Measurements from ENCODE around the gene FRK. TPM values are rescaled to one million over a fixed set of nuclear protein-coding genes. Genes with fewer than 3 reads are reported as not detected.

Gene FRK
- total RNA-seq, 1 donor from 2014 or later, result 1.1 TPM

- H3K36me3 Mint-ChIP-seq (ENCODE audit: low read depth), result peaks cover 3% of the 10 kb centered on the region
- H3K27me3 Mint-ChIP-seq (ENCODE audit: low read depth), result no peaks in the 10 kb centered on the region
- no peaks in the 10 kb centered on the region for H3K9me3 Mint-ChIP-seq (ENCODE audit: low read depth)
- no peak overlapping the region for H3K4me3 Mint-ChIP-seq (ENCODE audit: unreplicated experiment)
- TF ChIP-seq, protein P1, sequence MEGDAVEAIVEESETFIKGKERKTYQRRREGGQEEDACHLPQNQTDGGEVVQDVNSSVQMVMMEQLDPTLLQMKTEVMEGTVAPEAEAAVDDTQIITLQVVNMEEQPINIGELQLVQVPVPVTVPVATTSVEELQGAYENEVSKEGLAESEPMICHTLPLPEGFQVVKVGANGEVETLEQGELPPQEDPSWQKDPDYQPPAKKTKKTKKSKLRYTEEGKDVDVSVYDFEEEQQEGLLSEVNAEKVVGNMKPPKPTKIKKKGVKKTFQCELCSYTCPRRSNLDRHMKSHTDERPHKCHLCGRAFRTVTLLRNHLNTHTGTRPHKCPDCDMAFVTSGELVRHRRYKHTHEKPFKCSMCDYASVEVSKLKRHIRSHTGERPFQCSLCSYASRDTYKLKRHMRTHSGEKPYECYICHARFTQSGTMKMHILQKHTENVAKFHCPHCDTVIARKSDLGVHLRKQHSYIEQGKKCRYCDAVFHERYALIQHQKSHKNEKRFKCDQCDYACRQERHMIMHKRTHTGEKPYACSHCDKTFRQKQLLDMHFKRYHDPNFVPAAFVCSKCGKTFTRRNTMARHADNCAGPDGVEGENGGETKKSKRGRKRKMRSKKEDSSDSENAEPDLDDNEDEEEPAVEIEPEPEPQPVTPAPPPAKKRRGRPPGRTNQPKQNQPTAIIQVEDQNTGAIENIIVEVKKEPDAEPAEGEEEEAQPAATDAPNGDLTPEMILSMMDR (IDR thresholded peaks at IDR 0.05), result no peak
- H3K27ac Mint-ChIP-seq (ENCODE audit: unreplicated experiment), result no peak overlapping the region
- no peak for DNase-seq (ENCODE audit: low spot score)
- no peaks in the 10 kb centered on the region for H3K4me1 Mint-ChIP-seq (ENCODE audit: low read depth)
Measured at GRCh38 chr6:115999235-115999634, 61.5 kb downstream of the FRK start.

DNA sequence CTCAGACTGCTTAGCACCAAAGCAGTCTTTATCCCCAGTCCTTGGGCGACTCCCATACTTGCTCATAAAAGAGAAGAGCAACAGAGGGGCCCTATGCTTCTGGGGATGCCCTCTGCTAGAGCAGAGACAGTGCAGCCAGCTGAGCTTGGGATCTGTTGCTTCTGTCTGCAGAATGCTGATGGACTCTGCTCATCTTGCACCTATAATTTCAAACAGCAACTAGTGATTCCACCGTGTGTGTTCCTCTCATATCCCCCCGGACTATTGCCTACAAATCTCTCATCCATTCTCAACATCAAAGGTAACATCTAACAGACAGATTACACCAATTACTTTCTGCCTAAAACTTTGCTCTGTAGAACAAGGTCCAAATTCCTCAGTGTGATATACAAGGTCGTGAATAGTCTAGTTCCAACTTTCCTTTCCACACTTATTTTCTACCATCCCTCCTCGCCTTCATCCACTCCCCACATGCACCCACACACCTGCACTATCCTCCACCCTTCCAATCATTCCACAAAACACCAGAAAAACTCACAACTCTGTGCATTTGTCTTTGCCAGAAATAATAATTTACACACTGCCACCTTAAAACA lies 62.6 kb downstream of the FRK start:
- Mint-ChIP-seq H3K9me3 (ENCODE audit: low read depth) (no peaks in the 10 kb centered on the region), H3K36me3 (ENCODE audit: low read depth) (peaks cover 3% of the 10 kb centered on the region), H3K27me3 (ENCODE audit: low read depth) (peaks cover 2% of the 10 kb centered on the region), H3K4me1 (ENCODE audit: low read depth) (no peaks in the 10 kb centered on the region), H3K4me3 (ENCODE audit: unreplicated experiment) (no peak overlapping the region), H3K27ac (ENCODE audit: unreplicated experiment) (no peak overlapping the region)
- TF ChIP-seq, protein P1 (IDR thresholded peaks at IDR 0.05), result no peak
- no peak for DNase-seq (ENCODE audit: low spot score)

DNA sequence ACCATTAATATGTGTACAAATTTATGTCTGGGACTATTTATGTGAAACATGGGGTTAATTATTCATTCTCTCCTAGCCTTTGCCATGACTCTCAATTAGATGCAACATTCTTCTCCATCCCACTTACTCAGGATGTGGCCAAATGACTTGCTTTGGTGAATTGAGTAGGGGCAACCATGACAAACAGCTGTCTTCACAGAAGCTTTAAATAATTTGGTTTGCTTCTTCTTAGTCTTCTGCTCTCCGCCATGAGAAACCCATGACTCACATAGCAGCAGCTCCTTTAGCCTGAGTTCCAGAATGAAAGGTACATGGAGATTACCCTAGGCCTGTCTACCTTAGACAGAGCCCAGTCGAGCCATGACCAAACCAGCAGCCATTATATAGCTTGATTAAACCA lies 74.7 kb downstream of the FRK start:
- Mint-ChIP-seq H3K27me3 (ENCODE audit: low read depth) (no peaks in the 10 kb centered on the region), H3K36me3 (ENCODE audit: low read depth) (peaks cover under 1% of the 10 kb centered on the region), H3K4me3 (ENCODE audit: unreplicated experiment) (no peak overlapping the region), H3K27ac (ENCODE audit: unreplicated experiment) (no peak overlapping the region), H3K9me3 (ENCODE audit: low read depth) (peaks cover 11% of the 10 kb centered on the region), H3K4me1 (ENCODE audit: low read depth) (no peaks in the 10 kb centered on the region)
- TF ChIP-seq, protein P1 (IDR thresholded peaks at IDR 0.05), result no peak
- DNase-seq (ENCODE audit: low spot score), result no peak

DNA sequence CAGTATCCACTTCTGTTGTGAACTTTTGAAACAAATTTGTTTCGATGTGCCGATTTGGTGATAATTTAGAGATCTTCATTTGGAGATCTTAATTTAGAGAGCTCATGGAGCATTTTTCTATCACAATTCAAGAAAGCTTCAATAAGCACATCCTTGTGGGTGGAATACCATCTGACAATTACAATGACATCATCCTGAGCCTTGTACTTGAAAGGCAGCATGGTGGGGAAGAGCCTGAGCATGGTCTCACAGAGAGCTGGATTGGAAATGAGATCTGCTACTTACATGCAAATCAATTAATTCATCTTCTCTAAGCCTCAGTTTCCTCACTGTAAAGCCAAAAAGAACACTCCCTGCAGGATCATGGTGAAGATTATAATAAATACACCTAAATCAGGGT lies 75.9 kb downstream of the FRK start:
- Mint-ChIP-seq H3K27ac (ENCODE audit: unreplicated experiment) (no peak overlapping the region), H3K4me3 (ENCODE audit: unreplicated experiment) (no peak overlapping the region), H3K4me1 (ENCODE audit: low read depth) (no peaks in the 10 kb centered on the region), H3K9me3 (ENCODE audit: low read depth) (no peaks in the 10 kb centered on the region), H3K27me3 (ENCODE audit: low read depth) (no peaks in the 10 kb centered on the region), H3K36me3 (ENCODE audit: low read depth) (no peaks in the 10 kb centered on the region)
- TF ChIP-seq, protein P1 (IDR thresholded peaks at IDR 0.05), result no peak
- DNase-seq (ENCODE audit: low spot score), result no peak

DNA sequence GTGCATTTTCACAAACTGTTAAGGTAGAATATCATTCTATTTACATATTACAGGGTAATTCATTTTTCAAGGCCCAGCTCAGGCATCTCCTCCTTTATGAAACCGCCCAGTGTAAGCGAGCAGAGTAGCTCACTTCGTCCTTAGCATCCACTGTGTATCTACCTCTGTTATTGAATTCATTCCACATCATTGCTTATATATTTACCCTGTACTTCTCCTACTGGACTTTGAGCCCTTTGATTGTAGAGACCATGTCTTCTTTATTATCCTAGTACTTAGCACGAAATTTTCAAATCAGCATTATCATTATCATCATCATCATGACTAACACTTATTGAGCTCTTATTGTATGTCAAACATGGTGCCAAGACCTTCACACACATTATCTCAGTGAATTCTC lies 76.7 kb downstream of the FRK start:
- Mint-ChIP-seq H3K27ac (ENCODE audit: unreplicated experiment) (no peak overlapping the region), H3K9me3 (ENCODE audit: low read depth) (no peaks in the 10 kb centered on the region), H3K4me1 (ENCODE audit: low read depth) (no peaks in the 10 kb centered on the region), H3K4me3 (ENCODE audit: unreplicated experiment) (no peak overlapping the region), H3K27me3 (ENCODE audit: low read depth) (no peaks in the 10 kb centered on the region), H3K36me3 (ENCODE audit: low read depth) (no peaks in the 10 kb centered on the region)
- no peak for DNase-seq (ENCODE audit: low spot score)
- TF ChIP-seq, protein P1 (IDR thresholded peaks at IDR 0.05), result no peak
